ENCODE data around the gene ASXL1.
A peak's percentile ranks its signal among the peaks of the same experiment; 100 is the strongest.
"Not testable (repeated sequence)": the region's sequence is repeated elsewhere in the genome, so short reads cannot be mapped to it uniquely, and the experiment has no call there.

The ASXL1 gene

GRCh38 chr20:32360333-32360634 lies 2.2 kb downstream of the ASXL1 start:
- no peak for DNase-seq (ENCODE audit: low spot score)

GRCh38 chr20:32362901-32363364 lies 4.8 kb downstream of the ASXL1 start:
- DNase-seq (ENCODE audit: low spot score), result no peak

GRCh38 chr20:32363492-32363891 lies 5.4 kb downstream of the ASXL1 start:
- no peak for DNase-seq (ENCODE audit: low spot score)

- DNase-seq (ENCODE audit: low spot score), result no peak
These were observed 6.5 kb downstream of the ASXL1 start for GRCh38 chr20:32364554-32365208.

- no peak for DNase-seq (ENCODE audit: low spot score)
These were observed 7.4 kb downstream of the ASXL1 start for GRCh38 chr20:32365564-32365963.

GRCh38 chr20:32366380-32366779 lies 8.2 kb downstream of the ASXL1 start:
- DNase-seq (ENCODE audit: low spot score), result no peak

GRCh38 chr20:32368323-32368722 lies 10.2 kb downstream of the ASXL1 start:
- DNase-seq (ENCODE audit: low spot score), result no peak

GRCh38 chr20:32368925-32369324 lies 10.8 kb downstream of the ASXL1 start:
- DNase-seq (ENCODE audit: low spot score), result no peak

- no peak for DNase-seq (ENCODE audit: low spot score)
These were observed 12.8 kb downstream of the ASXL1 start for GRCh38 chr20:32370897-32371296.

GRCh38 chr20:32378461-32378860 lies 20.3 kb downstream of the ASXL1 start:
- no peak for DNase-seq (ENCODE audit: low spot score)

- not testable (repeated sequence) for DNase-seq (ENCODE audit: low spot score)
These were observed 21.9 kb downstream of the ASXL1 start for GRCh38 chr20:32380037-32380436.

GRCh38 chr20:32380745-32381144 lies 22.6 kb downstream of the ASXL1 start:
- DNase-seq (ENCODE audit: low spot score), result no peak

- no peak for DNase-seq (ENCODE audit: low spot score)
These were observed 24.2 kb downstream of the ASXL1 start for GRCh38 chr20:32382102-32382950.

- not testable (repeated sequence) for DNase-seq (ENCODE audit: low spot score)
These were observed 25.3 kb downstream of the ASXL1 start for GRCh38 chr20:32383441-32383840.

- peak; percentile 39 for DNase-seq (ENCODE audit: low spot score)
These were observed 27.4 kb downstream of the ASXL1 start for GRCh38 chr20:32385541-32385940.

- no peak for DNase-seq (ENCODE audit: low spot score)
These were observed 28.0 kb downstream of the ASXL1 start for GRCh38 chr20:32386091-32386490.

GRCh38 chr20:32387252-32387651 lies 29.1 kb downstream of the ASXL1 start:
- DNase-seq (ENCODE audit: low spot score), result no peak

- DNase-seq (ENCODE audit: low spot score), result no peak
These were observed 32.9 kb downstream of the ASXL1 start for GRCh38 chr20:32391003-32391402.

GRCh38 chr20:32395066-32395465 lies 36.9 kb downstream of the ASXL1 start:
- DNase-seq (ENCODE audit: low spot score), result no peak

GRCh38 chr20:32396646-32397160 lies 38.6 kb downstream of the ASXL1 start:
- DNase-seq (ENCODE audit: low spot score), result no peak

GRCh38 chr20:32397567-32398084 lies 39.5 kb downstream of the ASXL1 start:
- no peak for DNase-seq (ENCODE audit: low spot score)

GRCh38 chr20:32400476-32400875 lies 42.3 kb downstream of the ASXL1 start:
- no peak for DNase-seq (ENCODE audit: low spot score)

- DNase-seq (ENCODE audit: low spot score), result no peak
These were observed 45.9 kb downstream of the ASXL1 start for GRCh38 chr20:32404017-32404416.
